HG02642 (cell line): ENCODE results near the gene CBLC.

Experiments used
- ATAC-seq: cut with Tn5 transposase; IDR thresholded peaks from one replicate; pipeline ENCODE4 v1.9.1; 2021; ENCODE audit warnings: mild to moderate bottlenecking; ENCODE audit not compliant: unreplicated experiment, poor library complexity

Gene CBLC

GRCh38 chr19:44794610-44795009 is 16.9 kb downstream of the CBLC start:
- ATAC-seq, result no peak

- no peak for ATAC-seq
Measured at GRCh38 chr19:44795398-44795987, 17.8 kb downstream of the CBLC start.

- no peak for ATAC-seq
Measured at GRCh38 chr19:44796701-44797115, 19.0 kb downstream of the CBLC start.

- no peak for ATAC-seq
Measured at GRCh38 chr19:44799627-44800346, 22.1 kb downstream of the CBLC start.

GRCh38 chr19:44800461-44800860 is 22.8 kb downstream of the CBLC start:
- peak; percentile 74 for ATAC-seq

GRCh38 chr19:44803442-44804428 is 26.0 kb downstream of the CBLC start:
- ATAC-seq, result no peak

GRCh38 chr19:44806291-44806690 is 28.6 kb downstream of the CBLC start:
- ATAC-seq, result no peak

- ATAC-seq, result no peak
Measured at GRCh38 chr19:44807162-44807561, 29.5 kb downstream of the CBLC start.

- no peak for ATAC-seq
Measured at GRCh38 chr19:44807652-44808462, 30.2 kb downstream of the CBLC start.

- ATAC-seq, result no peak
Measured at GRCh38 chr19:44808463-44809371, 31.0 kb downstream of the CBLC start, which contains the start of gene BCAM. Gene BCAM (plus strand): TSS chr19:44809103. CDS start chr19:44809125, 22 bp downstream.

GRCh38 chr19:44809577-44810233 is 32.0 kb downstream of the CBLC start:
- ATAC-seq, result no peak

- ATAC-seq, result no peak
Measured at GRCh38 chr19:44810234-44811121, 32.8 kb downstream of the CBLC start.

- ATAC-seq, result no peak
Measured at GRCh38 chr19:44811122-44811419, 33.4 kb downstream of the CBLC start.

GRCh38 chr19:44812142-44812718 is 34.5 kb downstream of the CBLC start:
- ATAC-seq, result no peak

- ATAC-seq, result no peak
Measured at GRCh38 chr19:44813070-44813840, 35.6 kb downstream of the CBLC start.

GRCh38 chr19:44813841-44814470 is 36.3 kb downstream of the CBLC start:
- no peak for ATAC-seq
